Heart right ventricle (tissue), 16 donors: Measurements from ENCODE around the gene COPZ2. TPM values are rescaled to one million over a fixed set of nuclear protein-coding genes. Genes with fewer than 3 reads are reported as not detected.
"Not testable (repeated sequence)": the region's sequence is repeated elsewhere in the genome, so short reads cannot be mapped to it uniquely, and the experiment has no call there.

Experiments used
- ATAC-seq, 8 donors: fragments of 200-7000 bp; cut with Tn5 transposase; one replicate each; pipeline ENCODE4 v1.9.1; 2020; ENCODE audit warnings: mild to moderate bottlenecking in 8 of 8, moderate library complexity in 8 of 8, moderate number of reproducible peaks in 1 of 8
- DNase-seq, 2 donors: peaks; one replicate each; pipeline ENCODE4 v3.0.0-alpha.2; 2020
- H3K27ac ChIP-seq, 10 donors: fragments of 200-600 bp; sonication (generic) in 2 of 10; one replicate each; pipeline versions ENCODE4 v1.5.0 to v1.8.0; 2020 to 2022; ENCODE audit warnings: mild to moderate bottlenecking in 3 of 10
- H3K27me3 ChIP-seq, 7 donors: fragments of 200-600 bp; one replicate each; pipeline ENCODE4 v1.8.0; 2021 to 2022; ENCODE audit warnings: mild to moderate bottlenecking in 2 of 7
- H3K36me3 ChIP-seq, 9 donors: fragments of 200-600 bp; sonication (generic) in 1 of 9; one replicate each; pipeline versions ENCODE4 v1.5.0 to v1.8.0; 2020 to 2022; ENCODE audit warnings: mild to moderate bottlenecking in 2 of 9
- H3K4me1 ChIP-seq, 9 donors: fragments of 200-600 bp; sonication (generic) in 1 of 9; one replicate each; pipeline versions ENCODE4 v1.5.0 to v1.8.0; 2020 to 2022; ENCODE audit warnings: mild to moderate bottlenecking in 4 of 9
- H3K4me3 ChIP-seq, 10 donors: fragments of 200-600 bp; sonication (generic) in 2 of 10; one replicate each; pipeline versions ENCODE4 v1.5.0 to v1.8.0; 2020 to 2022; ENCODE audit warnings: mild to moderate bottlenecking in 7 of 10, moderate library complexity in 2 of 10
- H3K9me3 ChIP-seq, 11 donors: fragments of 200-600 bp in 10 of 11; sonication (generic) in 2 of 11; one replicate each; pipeline versions ENCODE4 v1.5.0 to v1.8.0; 2013 to 2022; ENCODE audit warnings: mild to moderate bottlenecking in 2 of 11, control low read depth in 1 of 11, moderate library complexity in 1 of 11
- WGBS, 2 donors: extraction: QIAGEN DNeasy Blood & Tissue Kit; methylation state at CpG; one replicate each; pipeline ENCODE4 v1.1.7; 2013; ENCODE audit warnings: inconsistent platforms in 1 of 2; 5-methylcytosine and 5-hydroxymethylcytosine counted together
- intact Hi-C, 10 donors: fragments of 100-400 bp; cut with DNase I; formaldehyde crosslinking; loops; one replicate each; pipeline versions ENCODE4 v1.11.1 to v1.14.2; 2022
- polyA plus RNA-seq, 2 donors: library from polyadenylated mRNA; stranded (reverse); fragments of 200-250 nt; gene quantifications; one replicate each; pipeline ENCODE4 v1.2.3, GENCODE V29; 2013
- total RNA-seq, 10 donors: library from RNA; stranded (reverse); fragmentation: NEBNext Ultra II Directional in 3 of 10; extraction: Animal tissue kit (Norgen Biotek cat#: 25700) in 3 of 10; gene quantifications; one replicate each; pipeline versions ENCODE4 v1.2.1 to v1.2.4, GENCODE V29; 2021 to 2023
- TF ChIP-seq, protein P1 (sequence below), 9 donors: fragments of 200-600 bp; sonication (generic) in 2 of 9; IDR thresholded peaks; one replicate each; pipeline versions ENCODE4 v1.5.0 to v1.8.0; 2021 to 2022; ENCODE audit warnings: antibody characterized with exemption in 9 of 9, mild to moderate bottlenecking in 5 of 9, moderate library complexity in 1 of 9
- donor health status: Arrhythmogenic right ventricular cardiomyopathy.
- donor health status: ischemic (EF 13 %, LVEDD 7.1; RV severe dilation, severe dysfunction).
- donor health status: healthy with polysubstance abuse.
- donor health status: DM: no; HTN: yes; CAD: no.
- donor health status: DM: no; HTN: no; CAD: no.
- donor health status: ischemic (EF 25% LVEDD 6.9; RV normal size, moderate dysfunction).
- donor health status: ischemic (EF 25% LVEDD 5.7; RV mildly dilated, moderate dysfunction).
- donor health status: healthy.
- donor health status: DM: yes; HTN: yes; CAD: no.
- donor health status: Ischemic cardiomyopathy.
- donor health status: ischemic (EF 35%, LVEDD 5.7; RV mildly dilated, moderate dysfunction).
- donor health status: nonischemic (EF 11% LVEDD 7.7; RV severe dilation, severe dysfunction).
- donor health status: DM: yes; HTN: yes; CAD: no.
- donor health status: PGD.
- donor health status: ischemic (EF 29% LVEDD 5.4; RV normal size, mild dysfunction).
- donor health status: nonischemic (EF 23%, LVEDD 6.1; RV moderate dilation, normal function).

The COPZ2 gene
- total and polyA plus RNA-seq, 12 donors: 17.5 to 67.3 (median 59.1) TPM

DNA sequence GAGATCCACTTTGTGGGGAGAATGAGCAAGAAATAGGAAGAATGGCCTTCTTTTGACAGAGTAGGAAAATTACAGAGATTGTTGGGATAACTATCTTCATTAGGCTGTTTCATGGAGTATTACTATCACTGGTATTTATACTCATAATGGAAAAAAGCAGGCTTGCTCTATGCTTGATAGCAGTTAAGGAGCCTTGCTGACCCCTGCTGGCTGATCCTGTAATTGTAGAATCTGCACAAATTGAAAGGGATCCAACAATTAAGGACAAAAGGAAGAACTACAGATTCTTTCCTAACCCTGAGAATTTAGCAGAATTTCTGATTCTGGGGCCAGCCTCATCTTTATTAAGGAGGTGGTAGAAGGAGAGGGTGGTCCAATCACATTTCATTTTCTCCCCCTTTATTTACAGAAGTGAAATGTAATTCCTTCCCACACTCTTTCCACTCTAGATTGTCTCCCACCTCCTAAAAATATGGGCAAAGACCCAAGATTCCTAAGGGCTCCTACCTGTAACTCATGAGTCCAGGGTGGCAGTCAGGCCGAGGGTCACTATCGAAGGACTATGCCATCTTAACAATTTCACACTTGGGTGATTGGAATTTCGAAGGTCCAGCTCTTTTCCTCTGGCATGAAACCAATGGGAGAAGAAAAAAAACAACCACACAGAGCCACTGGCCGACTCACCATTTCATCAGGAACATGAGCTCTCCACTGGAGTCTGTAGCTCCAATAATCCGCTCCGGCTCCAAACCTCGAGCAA is 36.9 kb upstream of the COPZ2 start:
- 66 to 77% methylated on average over 7 of the region's 7 CpGs for WGBS, 2 donors
- no peaks in the 10 kb centered on the region for H3K27me3 ChIP-seq
- no peaks in the 10 kb centered on the region for H3K9me3 ChIP-seq
- ATAC-seq (peak in 7 of 8 donors; percentile 78 to 92 (median 89)), DNase-seq (peak; percentile 52 to 84)
- intact Hi-C loops: loop anchor here (1.0 to 5.0 kb wide), 9 partner anchors 22 to 58 kb away; partner anchors contain the start of genes COPZ2 (in 1 of the 10) and SNX11 (in 1 of the 10)
- no peak overlapping the region for H3K4me3 ChIP-seq
- H3K27ac ChIP-seq: peak overlapping the region in 3 of 10 donors; percentile 7 to 45 (median 28)
- TF ChIP-seq, protein P1, sequence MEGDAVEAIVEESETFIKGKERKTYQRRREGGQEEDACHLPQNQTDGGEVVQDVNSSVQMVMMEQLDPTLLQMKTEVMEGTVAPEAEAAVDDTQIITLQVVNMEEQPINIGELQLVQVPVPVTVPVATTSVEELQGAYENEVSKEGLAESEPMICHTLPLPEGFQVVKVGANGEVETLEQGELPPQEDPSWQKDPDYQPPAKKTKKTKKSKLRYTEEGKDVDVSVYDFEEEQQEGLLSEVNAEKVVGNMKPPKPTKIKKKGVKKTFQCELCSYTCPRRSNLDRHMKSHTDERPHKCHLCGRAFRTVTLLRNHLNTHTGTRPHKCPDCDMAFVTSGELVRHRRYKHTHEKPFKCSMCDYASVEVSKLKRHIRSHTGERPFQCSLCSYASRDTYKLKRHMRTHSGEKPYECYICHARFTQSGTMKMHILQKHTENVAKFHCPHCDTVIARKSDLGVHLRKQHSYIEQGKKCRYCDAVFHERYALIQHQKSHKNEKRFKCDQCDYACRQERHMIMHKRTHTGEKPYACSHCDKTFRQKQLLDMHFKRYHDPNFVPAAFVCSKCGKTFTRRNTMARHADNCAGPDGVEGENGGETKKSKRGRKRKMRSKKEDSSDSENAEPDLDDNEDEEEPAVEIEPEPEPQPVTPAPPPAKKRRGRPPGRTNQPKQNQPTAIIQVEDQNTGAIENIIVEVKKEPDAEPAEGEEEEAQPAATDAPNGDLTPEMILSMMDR (IDR thresholded peaks at IDR 0.05): peak; percentile 73 to 92 (median 85)
- H3K4me1 ChIP-seq: peaks cover 0 to 10% (median 5%) of the 10 kb centered on the region in 9 donors
- peaks cover 0 to 74% (median 6%) of the 10 kb centered on the region in 9 donors for H3K36me3 ChIP-seq

DNA sequence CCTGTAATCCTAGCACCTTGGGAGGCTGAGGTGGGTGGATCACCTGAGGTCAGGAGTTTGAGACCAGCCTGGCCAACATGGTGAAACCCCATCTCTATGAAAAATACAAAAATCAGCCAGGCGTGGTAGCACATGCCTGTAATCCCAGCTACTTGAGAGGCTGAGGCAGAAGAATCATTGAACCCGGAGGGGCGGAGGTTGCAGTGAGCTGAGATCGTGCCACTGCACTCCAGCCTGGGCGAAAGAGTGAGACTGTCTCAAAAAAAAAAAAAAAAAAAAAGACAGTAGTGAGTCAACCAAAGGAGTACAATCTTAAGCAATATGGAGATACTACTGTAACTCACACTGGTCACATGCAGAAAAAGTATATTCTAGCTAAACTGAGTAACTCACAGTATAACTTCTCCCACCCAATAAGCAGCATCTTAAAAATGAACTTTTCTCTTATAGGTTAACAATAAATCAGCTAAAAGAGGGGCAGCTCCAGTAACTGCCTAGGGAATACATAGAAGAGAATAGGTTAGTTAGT is 36.0 kb upstream of the COPZ2 start:
- Histone ChIP-seq H3K4me1 (peaks cover 0 to 10% (median 5%) of the 10 kb centered on the region in 9 donors), H3K36me3 (peaks cover 0 to 82% (median 6%) of the 10 kb centered on the region in 9 donors), H3K27ac (peak overlapping the region in 3 of 10 donors; percentile 7 to 45 (median 28))
- WGBS, 2 donors: 91 to 98% methylated on average over 5 of the region's 5 CpGs
- not testable (repeated sequence) for H3K9me3 ChIP-seq, H3K27me3 ChIP-seq, H3K4me3 ChIP-seq, ATAC-seq, DNase-seq
- intact Hi-C loops: loop anchor here (1.0 to 2.0 kb wide), 7 partner anchors 21 to 57 kb away; partner anchors contain the start of genes COPZ2 (in 1 of the 10) and SNX11 (in 1 of the 10)

DNA sequence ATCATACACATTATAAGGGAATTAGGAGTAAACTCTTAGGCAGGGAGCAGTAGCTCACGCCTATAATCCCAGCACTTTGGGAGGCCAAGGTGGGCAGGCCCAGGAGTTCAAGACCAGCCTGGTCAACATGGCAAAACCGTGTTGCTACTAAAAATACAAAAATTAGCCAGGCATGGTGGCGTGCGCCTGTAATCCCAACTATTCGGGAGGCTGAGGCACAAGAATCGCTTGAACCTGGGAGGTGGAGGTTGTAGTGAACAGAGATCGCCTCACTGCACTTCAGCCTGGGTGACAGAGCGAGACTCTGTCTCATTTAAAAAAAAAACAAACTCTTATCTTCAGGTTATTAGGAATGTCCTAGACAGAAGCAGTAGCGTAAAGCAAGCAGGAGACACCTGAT is 35.2 kb upstream of the COPZ2 start:
- H3K4me3 ChIP-seq, DNase-seq, intact Hi-C loops, H3K9me3 ChIP-seq, ATAC-seq, H3K27me3 ChIP-seq, H3K27ac ChIP-seq: not testable (repeated sequence)
- WGBS, 2 donors: 93 to 96% methylated on average over 9 of the region's 9 CpGs
- peaks cover 0 to 91% (median 7%) of the 10 kb centered on the region in 9 donors for H3K36me3 ChIP-seq
- H3K4me1 ChIP-seq: peaks cover 0 to 10% (median 5%) of the 10 kb centered on the region in 9 donors

DNA sequence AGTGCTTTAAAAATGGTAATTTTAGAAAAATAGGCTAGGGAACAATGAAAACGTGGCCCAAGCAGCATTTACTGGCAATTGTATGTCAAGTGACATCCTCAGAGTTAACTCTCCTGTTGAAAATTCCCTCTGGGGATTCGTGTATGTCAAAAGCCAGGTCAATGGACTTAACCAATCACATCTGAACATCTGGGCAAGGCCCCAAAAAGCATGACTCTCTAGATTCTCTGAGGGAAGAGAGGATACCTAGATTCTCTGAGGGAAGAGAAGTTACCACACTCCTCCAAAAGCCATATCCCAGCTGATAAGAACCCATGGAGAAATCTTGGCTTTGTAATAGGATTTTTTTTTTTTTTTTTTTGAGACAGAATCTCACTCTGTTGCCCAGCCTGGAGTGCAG is 34.1 kb upstream of the COPZ2 start:
- WGBS, 2 donors: 70 to 71% methylated on average over 2 of the region's 2 CpGs
- H3K4me3 ChIP-seq: no peak overlapping the region
- no peak for DNase-seq
- H3K27me3 ChIP-seq: no peaks in the 10 kb centered on the region
- no peak for ATAC-seq
- intact Hi-C loops: no loop called here
- peaks cover 0 to 10% (median 5%) of the 10 kb centered on the region in 9 donors for H3K4me1 ChIP-seq
- H3K36me3 ChIP-seq: peaks cover 0 to 96% (median 16%) of the 10 kb centered on the region in 9 donors
- TF ChIP-seq, protein P1 (IDR thresholded peaks at IDR 0.05): no peak
- no peak overlapping the region for H3K27ac ChIP-seq
- H3K9me3 ChIP-seq: no peaks in the 10 kb centered on the region

DNA sequence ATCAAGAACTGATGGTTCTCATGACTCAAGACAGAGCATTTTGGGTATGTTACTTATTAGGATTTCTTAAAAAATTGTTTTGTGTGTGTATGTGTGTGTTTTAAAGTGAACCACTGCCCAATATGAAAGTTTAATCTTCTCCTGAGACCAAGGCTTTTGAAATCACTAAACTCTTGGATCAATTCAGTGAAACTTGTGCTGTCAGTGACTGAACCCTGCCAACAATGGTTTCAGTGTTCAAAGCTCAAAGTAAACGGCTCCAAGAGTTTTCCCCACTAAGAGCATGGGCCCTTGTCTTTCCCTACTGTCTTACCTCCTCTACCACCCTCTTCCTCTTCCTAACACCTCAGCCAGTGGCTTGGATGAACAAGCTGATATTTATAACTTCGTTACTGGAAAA is 32.6 kb upstream of the COPZ2 start:
- intact Hi-C loops: no loop called here
- no peaks in the 10 kb centered on the region for H3K9me3 ChIP-seq
- WGBS, 2 donors: 39 to 47% methylated on average over 2 of the region's 2 CpGs
- TF ChIP-seq, protein P1 (IDR thresholded peaks at IDR 0.05): no peak
- no peak for ATAC-seq
- no peak overlapping the region for H3K4me3 ChIP-seq
- peaks cover 0 to 97% (median 24%) of the 10 kb centered on the region in 9 donors for H3K36me3 ChIP-seq
- peaks cover 0 to 21% (median 7%) of the 10 kb centered on the region in 9 donors for H3K4me1 ChIP-seq
- H3K27me3 ChIP-seq: no peaks in the 10 kb centered on the region
- no peak for DNase-seq
- no peak overlapping the region for H3K27ac ChIP-seq
